Inflammatory macrophage treated with lipopolysaccharide for 1 hour (primary cell): ENCODE measurements around the gene HSPB1.
"Not testable (repeated sequence)": the region's sequence is repeated elsewhere in the genome, so short reads cannot be mapped to it uniquely, and the experiment has no call there.

Experiments used
- DNase-seq, 2 donors: peaks; one replicate each; pipeline ENCODE4 v3.0.0-alpha.2; 2020 to 2022

Gene HSPB1

DNA sequence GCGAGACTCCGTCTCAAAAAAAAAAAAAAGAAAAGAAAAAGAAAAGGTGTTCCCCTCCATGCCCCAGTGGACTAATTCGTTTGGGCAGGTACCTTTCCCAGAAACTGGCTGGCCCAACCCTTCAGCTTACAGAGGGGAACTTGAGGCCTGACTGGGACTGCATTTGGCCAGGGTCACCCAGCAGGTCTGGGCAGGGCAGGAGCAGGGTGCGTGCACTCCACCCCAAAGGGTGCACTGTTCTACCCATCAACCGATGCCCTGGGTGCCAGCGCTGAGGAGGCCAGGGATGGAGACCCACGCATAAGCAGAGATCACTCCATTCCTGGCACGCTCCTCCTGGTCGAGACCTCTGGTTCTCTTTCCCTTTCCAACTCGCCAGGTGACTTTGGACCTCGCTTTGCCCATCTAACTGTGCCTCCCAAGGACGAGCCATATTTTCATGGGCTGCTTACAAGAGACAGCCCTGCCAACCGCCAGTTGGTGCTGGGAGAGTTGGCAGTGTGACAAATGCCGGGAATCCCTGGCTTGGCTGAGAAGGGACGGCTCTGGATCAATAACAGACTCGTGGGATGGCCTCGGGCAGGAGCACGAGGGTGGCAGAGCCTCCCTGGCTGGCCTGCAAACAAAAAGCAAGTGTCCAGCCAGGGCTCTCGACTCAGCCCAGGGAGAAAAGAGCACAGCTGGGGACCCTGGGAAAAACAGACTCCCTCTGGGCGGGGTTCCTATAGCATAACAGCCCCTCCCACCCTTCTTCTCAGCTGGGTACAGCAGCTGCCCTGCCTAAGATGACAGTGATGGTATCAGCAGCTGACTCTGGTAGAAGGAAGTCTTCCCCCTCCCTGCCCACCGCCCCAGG is 7.9 kb downstream of the HSPB1 start:
- DNase-seq, result no peak

GRCh38 chr7:76311838-76312237 is 9.4 kb downstream of the HSPB1 start:
- not testable (repeated sequence) for DNase-seq

GRCh38 chr7:76314042-76314721 is 11.7 kb downstream of the HSPB1 start:
- DNase-seq, result peak; percentile 86 to 99

- DNase-seq, result not testable (repeated sequence)
Measured at GRCh38 chr7:76314740-76315139, 12.3 kb downstream of the HSPB1 start.

- peak; percentile 42 to 47 for DNase-seq
Measured at GRCh38 chr7:76315364-76315763, 12.9 kb downstream of the HSPB1 start.

DNA sequence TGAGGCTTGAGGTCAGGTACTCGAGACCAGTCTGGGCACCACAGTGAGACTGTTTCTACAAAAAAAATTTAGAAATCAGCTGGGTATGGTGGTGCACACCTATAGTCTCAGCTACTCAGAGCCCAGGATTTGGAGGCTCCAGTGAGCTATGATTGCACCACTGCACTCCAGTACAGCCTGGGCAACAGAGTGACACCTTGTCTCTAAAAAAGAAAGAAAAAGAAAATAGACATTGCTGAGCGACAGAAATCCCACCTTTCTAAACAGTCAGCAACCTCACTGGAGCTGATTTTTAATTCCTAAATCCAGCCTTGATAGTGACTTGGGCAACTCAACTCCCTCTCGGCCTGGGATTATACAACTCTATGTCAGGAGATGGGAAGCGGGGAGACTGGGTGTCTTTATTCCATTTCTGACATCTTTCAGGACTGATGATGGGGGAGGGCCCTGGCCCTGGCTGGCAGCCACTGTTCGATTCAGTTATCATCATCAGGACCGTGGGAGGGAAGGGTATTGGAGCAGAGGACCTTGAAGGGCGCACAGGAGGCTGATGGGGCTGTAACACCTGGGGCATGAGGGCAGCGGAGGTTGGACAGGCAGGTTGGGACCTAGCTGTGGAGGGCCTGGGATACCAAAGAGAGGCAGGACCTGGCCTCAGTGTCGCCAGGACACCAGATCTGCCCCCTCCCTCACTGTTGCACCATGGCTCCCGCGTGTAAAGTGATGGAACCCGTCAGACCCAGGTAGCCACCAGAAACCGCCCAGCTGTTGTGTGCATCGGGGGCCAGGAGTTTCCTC is 14.7 kb downstream of the HSPB1 start:
- no peak for DNase-seq

GRCh38 chr7:76317782-76318487 is 15.5 kb downstream of the HSPB1 start:
- peak; percentile 94 to 95 for DNase-seq

GRCh38 chr7:76318488-76319353 is 16.2 kb downstream of the HSPB1 start:
- peak; percentile 85 to 87 for DNase-seq

DNA sequence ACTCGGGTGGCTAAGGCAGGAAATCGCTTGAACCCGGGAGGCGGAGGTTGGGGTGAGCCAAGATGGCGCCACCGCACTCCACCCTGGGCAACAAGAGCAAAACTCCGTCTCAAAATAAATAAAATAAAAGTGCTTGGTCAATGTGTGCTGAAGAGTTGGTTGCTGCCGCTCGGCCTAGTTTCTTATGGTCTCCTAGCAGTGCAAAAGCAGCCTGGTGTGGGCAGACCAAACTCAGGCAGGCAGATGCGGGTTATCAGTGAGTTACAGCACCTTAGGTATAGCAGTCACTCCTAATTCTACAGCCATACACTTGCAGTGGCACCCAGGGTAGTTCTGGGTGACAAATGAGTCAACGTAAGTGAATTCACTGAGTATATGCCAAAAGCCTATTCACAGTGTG is 22.6 kb downstream of the HSPB1 start:
- no peak for DNase-seq

- no peak for DNase-seq
Measured at GRCh38 chr7:76325811-76326210, 23.3 kb downstream of the HSPB1 start.

- DNase-seq, result no peak
Measured at GRCh38 chr7:76326646-76327233, 24.3 kb downstream of the HSPB1 start.

GRCh38 chr7:76327610-76328009 is 25.1 kb downstream of the HSPB1 start:
- DNase-seq, result no peak

- DNase-seq, result no peak
Measured at GRCh38 chr7:76328389-76328788, 25.9 kb downstream of the HSPB1 start.

- DNase-seq, result no peak
Measured at GRCh38 chr7:76329479-76329878, 27.0 kb downstream of the HSPB1 start.

DNA sequence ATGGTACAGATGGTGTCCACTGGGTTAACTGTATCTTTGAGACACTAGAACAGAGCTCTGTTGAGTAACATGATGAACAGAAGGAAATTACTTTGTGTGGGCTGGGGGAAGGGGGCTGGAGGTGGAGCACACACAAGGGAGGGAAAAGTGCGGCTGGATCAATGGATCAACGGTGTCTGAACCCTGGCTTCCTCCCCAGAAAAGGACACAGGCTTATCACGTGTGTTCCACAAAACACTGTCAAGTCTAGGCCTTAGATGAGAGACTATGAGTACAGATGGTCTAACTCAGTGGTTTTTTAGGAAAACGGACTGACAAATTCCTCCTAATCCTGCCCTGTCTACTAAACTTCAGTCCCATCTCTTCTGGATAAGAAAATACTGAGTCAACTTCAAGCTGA is 27.8 kb downstream of the HSPB1 start:
- no peak for DNase-seq

- no peak for DNase-seq
Measured at GRCh38 chr7:76330673-76331072, 28.2 kb downstream of the HSPB1 start.

GRCh38 chr7:76332078-76332477 is 29.6 kb downstream of the HSPB1 start:
- peak in 1 of 2 donors; percentile 27 for DNase-seq

DNA sequence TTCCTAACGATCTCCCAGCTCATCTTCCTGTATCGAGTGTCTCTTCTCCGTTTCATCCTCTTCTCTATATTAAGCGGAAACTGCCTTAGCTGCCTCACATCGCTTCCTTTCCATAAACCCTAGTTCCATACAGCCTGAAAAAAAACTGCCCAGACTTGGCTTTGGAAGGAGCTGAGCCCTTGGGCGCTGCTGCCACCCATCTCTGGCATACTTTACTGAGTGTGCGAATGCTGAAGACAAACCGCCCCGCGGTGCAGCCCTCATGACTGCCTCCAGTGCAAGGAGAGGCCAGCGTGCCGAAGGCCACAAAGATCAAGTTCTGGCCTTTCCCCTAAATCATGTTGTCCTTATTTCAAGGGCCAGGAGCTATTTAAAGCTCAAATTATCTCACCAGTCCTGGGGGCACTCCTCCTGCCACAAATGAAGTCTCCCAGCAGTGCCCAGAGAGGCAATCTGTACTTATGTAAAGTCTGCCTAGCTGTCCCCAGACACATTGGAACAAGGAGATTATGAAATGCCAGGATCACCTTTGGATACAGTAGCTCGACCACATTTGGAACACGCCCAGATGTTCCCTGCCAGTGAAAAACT is 31.1 kb downstream of the HSPB1 start:
- peak; percentile 25 to 46 for DNase-seq

GRCh38 chr7:76334320-76334967 is 32.0 kb downstream of the HSPB1 start:
- DNase-seq, result no peak

- DNase-seq, result not testable (repeated sequence)
Measured at GRCh38 chr7:76335417-76335816, 32.9 kb downstream of the HSPB1 start.
